ENCODE results near the gene HSD17B11.

GRCh38 chr4:87339440-87339839, 51.5 kb downstream of the HSD17B11 start:
- TF ChIP-seq, protein P1, sequence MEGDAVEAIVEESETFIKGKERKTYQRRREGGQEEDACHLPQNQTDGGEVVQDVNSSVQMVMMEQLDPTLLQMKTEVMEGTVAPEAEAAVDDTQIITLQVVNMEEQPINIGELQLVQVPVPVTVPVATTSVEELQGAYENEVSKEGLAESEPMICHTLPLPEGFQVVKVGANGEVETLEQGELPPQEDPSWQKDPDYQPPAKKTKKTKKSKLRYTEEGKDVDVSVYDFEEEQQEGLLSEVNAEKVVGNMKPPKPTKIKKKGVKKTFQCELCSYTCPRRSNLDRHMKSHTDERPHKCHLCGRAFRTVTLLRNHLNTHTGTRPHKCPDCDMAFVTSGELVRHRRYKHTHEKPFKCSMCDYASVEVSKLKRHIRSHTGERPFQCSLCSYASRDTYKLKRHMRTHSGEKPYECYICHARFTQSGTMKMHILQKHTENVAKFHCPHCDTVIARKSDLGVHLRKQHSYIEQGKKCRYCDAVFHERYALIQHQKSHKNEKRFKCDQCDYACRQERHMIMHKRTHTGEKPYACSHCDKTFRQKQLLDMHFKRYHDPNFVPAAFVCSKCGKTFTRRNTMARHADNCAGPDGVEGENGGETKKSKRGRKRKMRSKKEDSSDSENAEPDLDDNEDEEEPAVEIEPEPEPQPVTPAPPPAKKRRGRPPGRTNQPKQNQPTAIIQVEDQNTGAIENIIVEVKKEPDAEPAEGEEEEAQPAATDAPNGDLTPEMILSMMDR (IDR thresholded peaks at IDR 0.05; ENCODE audit: insufficient read depth, low read length) = no peak
- TF ChIP-seq POLR2AphosphoS5 (IDR thresholded peaks at IDR 0.05; ENCODE audit: low read depth) = no peak
